ENCODE results near the gene CHPF. TPM values are rescaled to one million over a fixed set of nuclear protein-coding genes. Genes with fewer than 3 reads are reported as not detected.

Gene CHPF
- total RNA-seq, 1 donor = 10.2 TPM

DNA sequence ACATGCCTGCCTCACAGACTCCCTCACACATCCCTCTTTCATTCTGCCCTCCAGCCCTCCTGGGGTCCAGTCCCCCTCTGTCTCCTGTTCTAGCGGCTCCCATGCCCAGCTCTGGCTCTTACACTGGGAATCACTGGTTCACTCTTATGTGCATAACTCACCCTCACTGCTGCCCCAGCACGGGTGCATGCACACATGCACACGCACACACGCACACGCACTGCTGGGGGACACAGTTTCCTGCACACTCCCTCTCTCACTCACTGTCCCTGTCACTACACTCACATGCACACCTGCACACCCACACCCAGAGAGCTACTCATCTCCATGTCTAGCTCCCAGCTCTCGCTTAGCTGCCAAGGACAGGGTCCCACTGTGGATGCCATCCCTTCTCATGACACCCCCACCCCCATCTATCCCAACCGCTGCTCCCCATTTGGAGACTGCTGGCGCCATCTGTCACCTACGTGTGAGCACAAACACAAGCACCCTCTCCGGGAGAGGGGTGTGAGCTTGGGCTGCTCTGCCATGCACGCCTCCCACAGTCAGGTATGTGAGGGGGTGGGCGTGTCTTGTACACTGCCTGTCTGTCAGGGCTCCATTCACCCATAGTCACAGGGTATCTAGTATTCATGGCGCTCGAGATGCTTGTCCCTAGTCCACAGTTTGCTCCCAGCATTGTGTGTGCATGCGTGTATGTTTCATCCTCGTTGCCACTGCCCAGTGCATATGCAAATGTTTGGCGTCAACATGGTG lies 27.6 kb downstream of the CHPF start:
- DNase-seq (ENCODE audit: low read depth in 2 of 3, low spot score in 2 of 3) = no peak

DNA sequence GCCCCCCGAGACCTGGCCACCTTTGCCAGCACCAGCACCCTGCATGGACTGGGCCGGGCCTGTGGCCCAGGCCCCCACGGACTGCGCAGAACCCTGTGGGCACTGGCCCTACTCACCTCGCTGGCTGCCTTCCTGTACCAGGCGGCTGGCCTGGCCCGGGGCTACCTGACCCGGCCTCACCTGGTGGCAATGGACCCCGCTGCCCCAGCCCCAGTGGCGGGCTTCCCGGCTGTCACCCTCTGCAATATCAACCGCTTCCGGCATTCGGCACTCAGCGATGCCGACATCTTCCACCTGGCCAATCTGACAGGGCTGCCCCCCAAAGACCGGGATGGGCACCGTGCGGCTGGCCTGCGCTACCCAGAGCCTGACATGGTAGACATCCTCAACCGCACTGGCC lies 28.8 kb downstream of the CHPF start:
- no peak for DNase-seq (ENCODE audit: low read depth in 2 of 3, low spot score in 2 of 3)

DNA sequence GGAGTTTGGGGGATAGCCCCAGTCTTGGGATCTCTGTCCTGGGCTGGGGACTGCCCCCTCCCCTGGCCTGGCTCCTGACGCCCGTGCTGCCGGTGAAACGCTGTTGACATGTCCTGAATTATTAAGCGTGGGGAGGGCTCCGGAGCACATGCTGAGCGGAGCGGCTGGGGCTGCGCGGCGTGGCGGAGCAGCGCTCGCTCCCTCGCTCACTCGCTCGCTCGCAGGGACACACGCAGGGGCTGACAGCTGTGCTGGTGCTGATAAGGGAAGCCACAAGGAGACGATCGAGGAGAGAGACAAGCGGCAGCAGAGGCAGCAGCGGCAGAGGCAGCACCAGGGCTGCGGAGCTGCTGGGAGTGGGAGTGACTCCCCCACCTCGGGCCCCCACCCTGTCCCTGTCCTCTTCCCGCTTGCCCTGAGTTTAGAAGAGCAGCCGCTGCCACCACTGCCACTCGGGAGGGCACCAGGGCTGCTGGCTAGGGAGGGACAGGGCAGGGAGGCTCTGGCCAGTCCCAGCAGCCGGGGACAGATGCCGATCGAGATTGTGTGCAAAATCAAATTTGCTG lies 29.3 kb downstream of the CHPF start, which contains the start of gene ASIC4:
Gene ASIC4 (plus strand): TSS at position 287 of the 566 bp plus-strand sequence. CDS start 243 bp downstream, at position 530.
- peak in 2 of 3 donors; percentile 82 to 91 for DNase-seq (ENCODE audit: low read depth in 2 of 3, low spot score in 2 of 3)

DNA sequence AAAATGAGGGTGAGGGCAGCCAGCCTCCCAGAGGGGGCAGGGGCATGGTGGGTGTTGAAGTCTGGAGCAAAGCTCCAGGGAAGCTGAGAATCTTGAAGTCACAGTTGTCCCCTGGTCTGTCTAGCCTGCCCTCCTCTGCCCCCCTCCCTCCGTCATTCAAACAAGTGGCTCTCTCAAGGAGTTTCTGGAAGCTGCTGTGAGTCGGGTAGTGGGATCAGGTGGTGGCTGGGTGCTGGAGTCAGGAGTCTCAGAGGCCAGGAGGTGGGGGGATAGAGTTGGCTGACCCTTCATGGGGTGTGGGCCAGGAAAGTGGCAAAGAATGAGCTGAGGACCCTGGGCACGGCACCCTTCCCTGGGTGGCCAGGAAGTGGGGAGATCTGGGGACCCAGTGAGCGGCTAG lies 29.8 kb downstream of the CHPF start:
- no peak for DNase-seq (ENCODE audit: low read depth in 2 of 3, low spot score in 2 of 3)

DNA sequence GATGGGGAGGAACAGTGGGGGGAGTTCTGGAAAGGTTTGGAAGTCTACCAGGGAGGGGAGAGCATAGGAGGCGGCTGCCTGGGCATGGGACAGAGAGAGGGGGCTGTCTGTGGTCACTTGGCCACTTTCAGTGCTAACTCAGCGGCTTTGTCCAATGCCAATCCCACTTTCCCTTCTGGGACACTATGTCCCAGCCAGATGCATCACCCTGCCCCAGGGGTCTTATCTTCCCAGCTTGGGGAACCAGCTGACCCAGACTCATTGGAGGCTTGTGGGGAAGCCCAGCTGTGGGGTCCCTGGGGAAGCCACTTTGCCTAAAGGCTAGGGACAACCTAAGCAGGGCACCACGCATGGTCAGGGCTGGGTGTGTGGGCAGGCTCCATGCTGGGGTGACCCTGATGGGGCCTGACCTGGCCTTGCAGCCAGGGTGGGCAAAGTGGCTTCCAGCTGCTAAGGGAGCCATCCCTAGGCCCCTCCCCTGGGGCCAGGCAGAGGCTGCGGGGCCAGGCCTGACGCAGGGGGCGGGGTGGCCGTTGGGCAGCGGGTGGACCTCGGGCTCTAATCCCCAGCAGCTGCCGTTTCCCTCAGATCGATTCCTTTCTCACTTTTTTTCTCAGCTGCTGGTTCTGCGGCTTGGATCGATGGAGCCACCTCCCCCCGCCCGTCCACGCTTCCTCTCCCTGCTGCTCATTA lies 30.9 kb downstream of the CHPF start:
- no peak for DNase-seq (ENCODE audit: low read depth in 2 of 3, low spot score in 2 of 3)

DNA sequence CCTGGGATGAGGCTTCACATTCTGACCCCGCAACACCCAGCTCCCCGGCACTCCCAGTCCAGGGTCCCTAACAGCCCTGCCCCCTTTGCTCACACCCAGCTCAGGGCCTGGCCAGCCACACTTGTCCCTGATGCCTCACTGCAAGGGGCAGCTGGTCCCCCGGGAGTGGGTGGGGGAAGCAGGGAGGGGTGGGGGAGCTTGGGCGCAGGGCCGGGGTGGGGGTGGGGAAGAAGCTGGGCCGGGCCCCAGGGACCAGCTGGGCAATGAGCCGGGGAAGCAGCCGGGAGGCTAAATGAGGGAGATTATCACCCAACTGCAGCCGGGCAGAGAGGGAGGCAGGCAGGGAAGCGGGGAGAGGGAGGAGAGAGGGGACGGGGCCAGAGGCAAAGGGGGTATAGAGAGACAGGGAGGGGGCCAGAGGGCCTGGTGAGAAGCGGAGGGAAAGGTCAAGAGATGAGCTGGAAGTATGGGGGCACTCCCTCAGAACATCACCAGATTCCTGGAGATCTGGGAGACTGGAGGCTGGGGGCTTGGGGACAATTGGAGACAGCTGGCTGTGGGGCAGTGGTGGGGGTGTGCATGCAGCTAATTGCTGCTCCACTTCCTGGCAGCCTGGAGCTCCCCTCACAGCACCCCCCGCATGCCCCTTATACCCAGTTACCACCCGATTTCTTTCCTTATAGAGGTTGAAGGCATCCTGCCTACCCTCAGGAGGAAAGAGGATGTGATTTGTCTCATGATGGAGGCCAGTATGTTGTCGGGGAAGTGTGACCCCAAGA lies 31.9 kb downstream of the CHPF start:
- no peak for DNase-seq (ENCODE audit: low read depth in 2 of 3, low spot score in 2 of 3)

DNA sequence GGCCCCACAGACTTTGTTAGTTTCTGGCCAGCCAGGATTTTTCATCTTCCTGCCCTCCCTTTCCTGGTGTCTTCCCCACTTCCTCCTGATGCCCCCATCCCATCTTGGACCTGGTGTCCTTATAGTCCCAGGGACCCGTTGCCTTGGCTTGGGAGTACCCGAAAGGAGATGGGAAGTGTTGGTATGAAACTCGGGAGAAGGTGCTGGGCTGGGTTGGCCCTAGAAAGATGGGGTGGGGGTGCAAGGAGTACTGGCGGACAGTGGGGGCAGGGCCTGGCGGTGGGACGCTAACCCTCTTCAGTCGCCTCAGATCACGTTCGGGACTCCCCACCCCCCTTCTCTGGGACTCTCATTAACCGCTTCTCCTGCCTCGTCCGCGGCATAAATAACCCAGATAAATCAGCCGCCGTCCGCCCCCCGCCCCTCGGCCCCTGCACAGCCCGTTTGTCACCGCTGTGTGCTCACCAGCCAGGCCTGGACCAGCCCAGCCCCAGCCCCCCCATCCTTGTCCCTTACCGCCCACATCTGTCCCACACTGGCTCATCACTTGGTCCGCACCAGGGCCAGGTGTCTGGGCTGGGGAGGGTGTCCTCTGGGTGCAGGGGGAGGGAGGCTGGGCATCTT lies 33.0 kb downstream of the CHPF start:
- no peak for DNase-seq (ENCODE audit: low read depth in 2 of 3, low spot score in 2 of 3)

DNA sequence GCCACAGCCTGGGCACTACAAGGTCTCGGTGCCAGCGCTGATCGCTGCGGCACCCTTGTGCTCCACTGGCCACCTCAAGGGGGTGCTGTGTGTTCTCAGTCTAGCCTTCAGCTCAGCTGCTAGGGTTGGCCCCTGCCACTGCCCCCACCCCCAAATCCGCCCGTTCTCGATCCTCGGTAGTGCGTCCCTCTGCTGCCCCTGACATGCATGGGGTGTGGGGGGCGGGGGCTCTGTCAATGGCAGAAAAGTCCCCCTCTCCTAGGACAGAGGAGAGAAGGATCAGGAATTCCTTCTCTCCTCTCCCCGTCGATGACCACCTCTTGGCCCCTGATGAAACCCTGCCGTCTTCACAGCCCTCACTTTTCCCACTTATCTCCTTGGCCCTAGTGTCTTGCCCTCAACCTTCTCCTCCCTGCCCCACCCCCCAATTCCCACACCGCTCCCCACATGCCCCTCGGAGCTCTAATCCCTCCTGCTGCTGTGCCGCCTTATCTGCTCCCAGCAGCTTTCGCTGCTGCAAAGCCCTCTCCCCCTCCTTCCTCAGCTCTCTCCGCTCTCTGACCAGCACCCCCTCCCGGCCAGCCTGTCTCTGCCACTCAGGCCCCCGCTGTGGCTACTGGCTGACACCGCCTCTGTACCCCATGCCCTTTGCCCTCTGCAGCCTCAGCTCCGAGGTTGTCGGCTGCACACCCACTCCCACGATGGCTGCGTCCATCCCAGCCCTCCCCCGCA lies 33.7 kb downstream of the CHPF start:
- peak; percentile 33 to 78 (median 76) for DNase-seq (ENCODE audit: low read depth in 2 of 3, low spot score in 2 of 3)

DNA sequence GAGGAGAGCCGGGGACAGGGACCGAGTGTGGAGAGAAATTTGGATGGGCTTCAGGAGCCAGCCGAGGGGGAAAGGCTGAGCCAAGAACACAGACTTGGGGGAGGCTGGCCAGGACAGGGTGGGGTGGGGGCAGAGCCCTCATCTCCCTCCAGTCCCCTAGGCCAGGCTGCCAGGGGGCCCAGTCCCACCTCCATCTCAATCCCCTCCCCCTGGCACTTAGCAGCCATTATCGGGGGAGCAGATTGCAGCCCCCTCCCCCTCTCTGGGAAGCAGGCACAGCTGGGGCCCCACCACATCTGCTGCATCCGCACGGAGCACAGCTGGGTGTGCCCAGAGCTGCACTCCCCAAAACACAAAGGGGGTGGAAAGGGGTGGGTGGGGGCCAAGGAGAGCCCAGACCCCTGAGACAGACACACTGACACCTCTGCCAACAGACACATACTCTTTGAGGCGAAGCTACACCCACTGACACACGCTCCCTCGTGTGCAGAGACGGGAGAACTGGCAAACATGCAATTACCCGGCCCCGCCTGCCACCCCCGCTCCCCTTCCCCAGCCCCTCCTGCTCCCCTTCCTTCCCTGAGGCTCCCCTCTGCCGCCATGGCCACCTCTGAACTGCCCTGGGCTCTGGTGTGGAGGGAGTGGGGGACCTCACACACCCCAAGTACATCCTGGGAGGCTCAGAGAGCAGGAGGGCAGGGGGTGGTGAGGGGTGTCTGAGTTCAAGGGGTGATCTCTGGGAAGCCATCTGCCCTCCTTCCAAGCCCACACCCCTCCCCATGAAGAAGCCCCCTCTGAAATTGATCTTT lies 34.4 kb downstream of the CHPF start:
- DNase-seq (ENCODE audit: low read depth in 2 of 3, low spot score in 2 of 3) = peak in 1 of 3 donors; percentile 50

DNA sequence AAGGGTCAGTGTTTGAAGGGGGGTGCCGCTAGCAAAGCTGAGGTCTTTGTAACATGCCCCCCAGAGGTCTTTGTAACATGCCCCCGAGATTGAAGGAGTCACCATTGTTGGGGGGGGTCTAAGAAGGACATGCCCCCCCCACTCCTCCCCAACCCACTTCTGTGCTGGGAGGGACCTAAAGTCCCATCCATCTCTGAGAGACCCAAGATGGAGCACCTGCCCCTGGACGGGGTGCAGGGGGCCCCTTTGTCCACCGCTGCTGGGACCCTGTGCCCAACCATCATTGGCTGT lies 35.2 kb downstream of the CHPF start:
- no peak for DNase-seq (ENCODE audit: low read depth in 2 of 3, low spot score in 2 of 3)

DNA sequence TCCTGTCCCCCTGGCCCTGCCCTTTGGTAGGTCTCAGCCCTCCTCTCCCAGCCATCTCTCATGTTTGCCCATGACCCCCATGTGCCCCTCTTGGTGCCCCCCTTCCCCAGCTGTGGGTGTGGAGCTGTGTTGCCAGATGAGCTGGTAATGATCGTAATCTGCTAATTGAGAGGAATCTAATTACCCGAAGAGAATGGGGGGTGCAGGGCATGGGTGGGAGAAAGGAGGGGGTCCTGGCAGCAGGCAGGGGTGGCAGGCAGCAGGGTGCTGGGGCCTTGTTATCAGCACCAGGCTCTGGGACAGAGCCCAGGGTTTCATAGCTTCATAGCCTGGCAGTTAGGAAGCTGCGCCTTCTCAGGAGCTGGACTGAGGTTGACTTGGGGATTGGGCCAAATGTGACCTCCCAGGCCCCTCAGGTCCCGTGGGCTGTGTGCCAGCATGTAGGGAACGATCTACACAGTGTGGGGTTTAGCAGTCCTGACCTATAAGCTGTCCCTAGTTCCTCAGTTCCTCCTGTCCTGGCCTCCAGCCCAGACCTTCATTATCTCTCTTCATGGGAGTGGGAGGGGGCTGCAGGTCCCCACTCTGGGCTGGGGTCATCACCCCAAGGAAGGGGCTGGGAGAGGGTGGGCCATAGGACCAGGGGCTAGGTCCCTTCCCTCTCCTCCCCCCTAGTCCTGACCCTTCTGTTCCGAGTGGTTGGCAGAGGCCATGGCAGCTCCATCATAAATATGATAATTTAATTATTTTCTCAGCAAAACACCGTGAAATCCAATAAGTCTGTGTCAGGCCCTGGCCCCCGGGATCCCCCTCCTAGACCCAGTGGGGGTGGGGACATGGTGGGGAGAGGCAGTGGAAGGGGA lies 35.8 kb downstream of the CHPF start:
- no peak for DNase-seq (ENCODE audit: low read depth in 2 of 3, low spot score in 2 of 3)

DNA sequence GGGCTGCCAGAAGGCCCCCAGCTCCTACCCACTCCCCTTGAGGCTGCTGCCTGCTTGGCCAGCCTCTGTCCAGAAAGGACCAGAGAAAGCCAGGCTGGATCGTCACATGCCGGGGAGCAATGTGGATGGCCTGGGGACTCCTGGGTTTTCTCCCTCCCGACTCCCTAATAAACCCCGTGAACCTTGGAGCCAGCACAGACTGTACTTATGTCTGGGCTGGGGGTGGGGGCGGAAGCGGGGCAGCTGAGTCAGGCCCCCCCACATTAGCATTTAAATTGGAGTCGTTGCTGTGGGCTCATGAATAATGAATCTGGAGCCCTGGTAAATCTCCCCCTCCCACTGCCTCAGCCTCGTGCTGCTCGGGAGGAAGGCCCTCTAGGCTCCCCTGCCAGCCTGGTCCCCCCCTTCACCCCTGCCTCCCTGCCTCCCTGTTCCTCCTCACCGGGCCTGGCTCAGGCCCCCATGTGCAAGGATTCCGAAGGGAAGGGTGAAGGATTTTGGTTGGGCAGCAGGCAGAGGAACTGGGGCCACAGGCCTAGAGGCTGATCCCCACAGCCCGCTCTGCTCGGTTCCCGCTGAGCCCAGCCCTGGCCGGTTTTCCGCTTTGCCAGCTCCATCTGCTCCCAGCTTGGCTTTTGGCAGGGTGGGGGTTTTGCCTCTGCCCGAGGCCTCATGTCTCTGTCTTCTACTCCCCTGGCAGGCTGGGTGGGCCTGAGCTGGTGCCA lies 36.6 kb downstream of the CHPF start:
- no peak for DNase-seq (ENCODE audit: low read depth in 2 of 3, low spot score in 2 of 3)

DNA sequence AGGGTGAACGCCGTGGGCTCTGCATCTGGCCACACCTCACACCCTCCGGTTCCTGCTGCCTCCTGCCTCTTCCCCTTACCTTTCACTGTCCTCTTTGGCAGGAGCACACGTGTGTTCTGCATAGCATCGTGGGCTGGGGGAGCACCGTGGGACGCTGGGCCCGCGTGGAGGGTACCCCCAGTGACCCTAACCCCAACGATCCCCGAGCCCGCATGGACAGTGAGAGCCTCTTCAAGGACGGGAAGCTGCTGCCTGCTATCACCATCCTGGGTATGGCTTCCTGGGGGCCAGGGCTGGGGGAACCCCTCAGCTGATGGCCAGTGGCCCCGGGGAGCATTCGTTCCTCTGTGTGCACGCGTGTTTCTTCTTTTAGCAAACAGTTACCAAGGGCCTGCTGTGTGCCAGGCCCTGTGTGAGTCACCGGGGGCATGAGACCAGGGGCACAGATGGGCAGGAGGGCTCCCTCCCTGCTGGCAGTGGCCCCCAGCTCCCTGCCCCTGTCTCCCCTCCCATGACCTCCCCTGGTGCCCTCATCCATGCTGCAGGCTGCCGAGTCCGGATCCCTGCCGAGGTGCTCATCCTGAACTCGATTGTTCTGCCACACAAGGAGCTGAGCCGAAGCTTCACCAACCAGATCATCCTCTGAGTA lies 37.3 kb downstream of the CHPF start:
- no peak for DNase-seq (ENCODE audit: low read depth in 2 of 3, low spot score in 2 of 3)

DNA sequence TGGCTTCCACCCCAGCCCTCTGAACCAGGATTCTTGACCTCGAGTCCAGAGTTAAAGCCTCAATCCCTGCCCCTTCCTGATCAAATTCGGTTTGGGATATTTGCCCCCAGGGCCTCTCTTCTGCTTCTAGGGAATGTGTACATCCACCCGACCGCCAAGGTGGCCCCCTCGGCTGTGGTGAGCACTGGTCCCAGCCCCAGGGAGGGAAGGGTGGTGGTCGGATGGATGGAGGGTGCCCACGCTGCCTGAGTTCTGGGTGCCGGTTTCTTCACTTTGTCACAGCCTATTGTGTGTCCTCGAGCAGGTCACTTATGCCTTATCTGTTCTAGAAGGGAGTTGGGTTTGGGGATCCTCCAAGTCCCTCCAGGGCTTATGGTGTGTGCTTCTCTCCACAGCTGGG lies 38.0 kb downstream of the CHPF start:
- no peak for DNase-seq (ENCODE audit: low read depth in 2 of 3, low spot score in 2 of 3)

DNA sequence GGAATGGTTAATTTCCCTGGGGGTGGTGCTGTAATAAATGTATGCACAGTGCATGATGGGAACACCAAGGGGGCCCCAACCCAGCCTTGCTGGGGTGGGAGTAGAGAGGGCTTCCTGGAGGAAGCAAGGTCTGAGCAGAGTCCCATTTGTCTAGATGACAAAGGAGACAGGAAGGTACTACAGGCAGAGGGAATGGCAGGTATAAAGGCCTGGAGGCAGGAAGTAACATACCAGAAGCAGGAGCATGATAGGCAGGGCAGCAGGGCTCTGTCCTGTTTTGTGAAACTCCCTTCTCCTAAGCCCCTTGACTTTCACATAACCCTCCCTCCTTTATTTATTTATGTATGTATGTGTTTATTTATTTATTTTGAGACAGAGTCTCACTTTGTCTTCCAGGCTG lies 41.0 kb downstream of the CHPF start:
- no peak for DNase-seq (ENCODE audit: low read depth in 2 of 3, low spot score in 2 of 3)

DNA sequence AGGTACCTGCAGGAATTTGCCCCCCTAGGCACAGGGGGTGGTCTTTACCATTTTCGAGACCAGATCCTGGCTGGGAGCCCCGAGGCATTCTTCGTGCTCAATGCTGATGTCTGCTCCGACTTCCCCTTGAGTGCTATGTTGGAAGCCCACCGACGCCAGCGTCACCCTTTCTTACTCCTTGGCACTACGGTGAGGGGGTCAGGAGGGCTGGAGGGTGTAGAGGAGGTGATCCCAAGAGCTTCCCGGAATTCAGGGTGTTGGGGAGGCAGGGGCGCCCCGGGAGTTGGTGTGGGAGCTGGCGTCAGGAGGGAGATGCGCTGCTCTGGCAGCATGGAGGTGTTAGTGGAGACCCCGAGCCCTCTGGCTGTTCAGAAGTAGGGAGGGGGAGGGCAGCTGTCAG lies 41.8 kb downstream of the CHPF start:
- no peak for DNase-seq (ENCODE audit: low read depth in 2 of 3, low spot score in 2 of 3)

DNA sequence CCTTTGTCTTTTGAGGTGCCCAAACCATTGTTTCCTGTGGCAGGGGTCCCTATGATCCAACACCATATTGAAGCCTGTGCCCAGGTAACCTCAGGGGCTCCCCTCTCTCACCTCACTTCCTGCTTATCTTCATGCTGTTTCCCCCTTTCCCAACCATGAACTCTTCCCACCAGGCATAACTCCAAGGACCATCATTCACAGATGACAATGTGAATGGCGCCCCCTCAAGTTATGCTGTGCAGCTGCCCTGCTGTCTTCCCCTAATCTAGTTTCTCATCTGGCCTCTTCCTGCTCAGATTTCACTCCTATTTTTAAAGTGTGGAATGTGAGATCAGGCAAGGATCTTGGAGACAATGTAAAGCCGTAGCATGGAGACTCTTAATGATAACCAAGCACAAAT lies 43.5 kb downstream of the CHPF start:
- DNase-seq (ENCODE audit: low read depth in 2 of 3, low spot score in 2 of 3) = no peak

Measured in hematopoietic multipotent progenitor cell (in vitro differentiated cells).